IMR-90 (cell line): ENCODE data around the gene ALAS1. TPM values are rescaled to one million over a fixed set of nuclear protein-coding genes. Genes with fewer than 3 reads are reported as not detected.

Experiments used
- ATAC-seq: fragments of 200-7000 bp; cut with Tn5 transposase; 2 replicates; pipeline ENCODE4 v1.9.1; 2020; ENCODE audit warnings: low read depth, mild to moderate bottlenecking, moderate library complexity
- BruUV-seq: library from RNA; stranded (reverse); fragments of 400-500 nt; replicated peaks from 2 replicates; lab custom pipeline; 2021; lab: Mats Ljungman, UMichigan
- CTCF ChIA-PET: fragments of 300-600 bp; formaldehyde crosslinking; extraction: SDS; loops from one replicate; lab custom pipeline; 2021; ENCODE audit warnings: antibody characterized with exemption; lab: Yijun Ruan, JAX
- POLR2A ChIA-PET: fragments of 300-600 bp; sonication (Branson Sonifier 250); formaldehyde crosslinking; loops from one replicate; lab custom pipeline; 2022; ENCODE audit warnings: antibody characterized with exemption; ENCODE audit not compliant: unreplicated experiment; lab: Charles Lee
- DNase-seq: peaks from one replicate; pipeline ENCODE4 v3.0.0; 2013
- H2AFZ ChIP-seq: replicated peaks from 2 replicates; pipeline ENCODE3; 2013; ENCODE audit warnings: low read length, mild to moderate bottlenecking; ENCODE audit not compliant: poor library complexity
- H2AK5ac ChIP-seq: 2 replicates; pipeline ENCODE4 v1.6.1; 2013; ENCODE audit warnings: low read depth, low read length, inconsistent platforms
- H2AK9ac ChIP-seq: replicated peaks from 2 replicates; pipeline ENCODE3; 2013; ENCODE audit warnings: mild to moderate bottlenecking, low read depth, low read length, moderate library complexity; ENCODE audit not compliant: poor library complexity
- H2BK120ac ChIP-seq: 2 replicates; pipeline ENCODE4 v1.6.1; 2013; ENCODE audit warnings: low read depth, low read length, inconsistent platforms
- H2BK15ac ChIP-seq: 3 replicates; pipeline ENCODE4 v1.6.1; 2013; ENCODE audit warnings: low read depth, low read length, inconsistent platforms
- H2BK20ac ChIP-seq: 2 replicates; pipeline ENCODE4 v1.6.1; 2013; ENCODE audit warnings: low read depth, mild to moderate bottlenecking, inconsistent platforms, low read length, moderate library complexity
- H2BK5ac ChIP-seq: 2 replicates; pipeline ENCODE4 v1.6.1; 2013; ENCODE audit warnings: mild to moderate bottlenecking, low read depth, low read length, inconsistent platforms; ENCODE audit not compliant: poor library complexity, severe bottlenecking
- H3K14ac ChIP-seq: replicated peaks from 2 replicates; pipeline ENCODE4 v1.6.1; 2013; ENCODE audit warnings: low read depth, low read length, inconsistent platforms
- H3K18ac ChIP-seq: 2 replicates; pipeline ENCODE4 v1.6.1; 2013; ENCODE audit warnings: low read depth, low read length, control low read depth
- H3K23ac ChIP-seq: 2 replicates; pipeline ENCODE4 v1.6.1; 2013; ENCODE audit warnings: low read depth, low read length, inconsistent platforms
- H3K27ac ChIP-seq: 2 replicates; pipeline ENCODE4 v1.5.1; 2013; ENCODE audit warnings: mild to moderate bottlenecking, control low read depth, low read length; ENCODE audit not compliant: insufficient read depth
- H3K27me3 ChIP-seq: 2 replicates; pipeline ENCODE4 v1.6.1; 2013; ENCODE audit warnings: low read length; ENCODE audit not compliant: control insufficient read depth, insufficient read depth
- H3K36me3 ChIP-seq: 2 replicates; pipeline ENCODE4 v1.6.1; 2013; ENCODE audit warnings: low read length, mixed read lengths; ENCODE audit not compliant: control insufficient read depth, insufficient read depth
- H3K4ac ChIP-seq: 2 replicates; pipeline ENCODE4 v1.6.1; 2013; ENCODE audit warnings: low read depth, low read length, inconsistent platforms
- H3K4me1 ChIP-seq: 2 replicates; pipeline ENCODE4 v1.6.1; 2013; ENCODE audit warnings: low read length, mixed read lengths; ENCODE audit not compliant: control insufficient read depth, insufficient read depth
- H3K4me2 ChIP-seq: 2 replicates; pipeline ENCODE4 v1.6.1; 2013; ENCODE audit warnings: low read depth, mild to moderate bottlenecking, control low read depth, low read length, moderate library complexity
- H3K4me3 ChIP-seq: 2 replicates; pipeline ENCODE4 v1.5.1; 2013; ENCODE audit warnings: low read depth, mild to moderate bottlenecking, control low read depth, low read length, moderate library complexity; ENCODE audit not compliant: insufficient read depth
- H3K56ac ChIP-seq: 2 replicates; pipeline ENCODE4 v1.6.1; 2013; ENCODE audit warnings: low read length, inconsistent platforms; ENCODE audit not compliant: insufficient read depth; ENCODE audit errors: extremely low read depth
- H3K79me1 ChIP-seq, 2 experiments: 2 replicates each; pipeline ENCODE4 v1.6.1; 2013; ENCODE audit warnings: low read length in 2 of 2, inconsistent platforms in 1 of 2, low read depth in 1 of 2
- H3K9ac ChIP-seq: 2 replicates; pipeline ENCODE4 v1.6.1; 2013; ENCODE audit warnings: low read depth, low read length, control low read depth
- H3K9me1 ChIP-seq: 2 replicates; pipeline ENCODE4 v1.6.1; 2013; ENCODE audit warnings: low read length, inconsistent platforms; ENCODE audit not compliant: insufficient read depth
- H3K9me3 ChIP-seq: 2 replicates; pipeline ENCODE4 v1.6.1; 2013; ENCODE audit warnings: low read length; ENCODE audit not compliant: control insufficient read depth, insufficient read depth
- H4K20me1 ChIP-seq: 2 replicates; pipeline ENCODE4 v1.6.1; 2013; ENCODE audit warnings: low read length, inconsistent platforms; ENCODE audit not compliant: insufficient read depth
- H4K5ac ChIP-seq: 2 replicates; pipeline ENCODE4 v1.6.1; 2013; ENCODE audit warnings: mild to moderate bottlenecking, low read depth, low read length, control low read depth
- H4K8ac ChIP-seq, 2 experiments: 2 replicates each; pipeline ENCODE4 v1.6.1; 2013; ENCODE audit warnings: low read depth in 2 of 2, low read length in 2 of 2, control low read depth in 1 of 2, inconsistent platforms in 1 of 2
- H4K91ac ChIP-seq: 2 replicates; pipeline ENCODE4 v1.6.1; 2013; ENCODE audit warnings: low read depth, low read length, inconsistent platforms; ENCODE audit not compliant: insufficient read depth
- CEBPB ChIP-seq: IDR thresholded peaks from 2 replicates; pipeline ENCODE4 v1.6.1; 2012; ENCODE audit warnings: low read depth, low read length, improper control_type of control experiment
- CHD1 ChIP-seq: IDR thresholded peaks from 2 replicates; pipeline ENCODE4 v1.6.1; 2012; ENCODE audit warnings: low read depth, low read length, improper control_type of control experiment
- ELK1 ChIP-seq: fragments of 150-350 bp; IDR thresholded peaks from 2 replicates; pipeline ENCODE4 v1.6.1; 2016; ENCODE audit warnings: low read depth, mild to moderate bottlenecking, low read length, moderate library complexity, borderline replicate concordance
- MXI1 ChIP-seq: IDR thresholded peaks from 2 replicates; pipeline ENCODE4 v1.6.1; 2012; ENCODE audit warnings: low read depth, mild to moderate bottlenecking, low read length, moderate library complexity, borderline replicate concordance
- NFE2L2 ChIP-seq: fragments of 150-350 bp; IDR thresholded peaks from 2 replicates; pipeline ENCODE4 v1.6.1; 2016; ENCODE audit warnings: low read depth, mild to moderate bottlenecking, low read length
- POLR2A ChIP-seq: IDR thresholded peaks from 2 replicates; pipeline ENCODE4 v1.6.1; 2012; ENCODE audit warnings: mild to moderate bottlenecking, low read depth, low read length
- RCOR1 ChIP-seq: IDR thresholded peaks from 2 replicates; pipeline ENCODE4 v1.6.1; 2012; ENCODE audit warnings: mild to moderate bottlenecking, low read length, improper control_type of control experiment; ENCODE audit not compliant: insufficient replicate concordance
- RFX5 ChIP-seq: IDR thresholded peaks from 2 replicates; pipeline ENCODE4 v1.8.0; 2012; ENCODE audit warnings: low read depth, mild to moderate bottlenecking, low read length, moderate library complexity
- SMC3 ChIP-seq: fragments of 150-350 bp; IDR thresholded peaks from 2 replicates; pipeline ENCODE4 v1.6.1; 2016; ENCODE audit warnings: low read depth, mild to moderate bottlenecking, antibody characterized with exemption, low read length, moderate library complexity
- WGBS, 2 experiments: methylation state at CpG; one replicate each; pipeline versions ENCODE4 v1.1.5 to v1.1.7; 2013; ENCODE audit warnings: missing lambda C conversion rate in 2 of 2; ENCODE audit not compliant: insufficient read length in 1 of 2; ENCODE audit errors: extremely low coverage in 2 of 2; 5-methylcytosine and 5-hydroxymethylcytosine counted together
- dilution Hi-C: fragments of 300-500 bp; cut with HindIII; formaldehyde crosslinking; loops from one replicate; pipeline ENCODE4 v1.14.3; 2018; ENCODE audit warnings: low sequenced_read_pairs; ENCODE audit not compliant: unreplicated experiment
- in situ Hi-C: fragments of 300-500 bp; cut with MboI; formaldehyde crosslinking; loops from 3 replicates; pipeline ENCODE4 v1.14.3; 2019; ENCODE audit warnings: low sequenced_read_pairs, inconsistent platforms, mixed read lengths
- intact Hi-C: fragments of 100-400 bp; cut with micrococcal nuclease; formaldehyde crosslinking; loops from 2 replicates; pipeline ENCODE4 v1.10.0; 2022
- polyA plus RNA-seq, 3 experiments: library from polyadenylated mRNA; depleted of rRNA; stranded (reverse); fragments of >200 nt; gene quantifications; 2 replicates each; pipeline ENCODE4 v1.2.3, GENCODE V29; 2012; ENCODE audit warnings: low replicate concordance in 1 of 3
- total RNA-seq: library from RNA; depleted of rRNA; stranded (reverse); fragments of >200 nt; gene quantifications from 2 replicates; pipeline ENCODE4 v1.2.3, GENCODE V29; 2012

Gene ALAS1
- total and polyA plus RNA-seq, 2 of the 4 experiments (the other 2 are of a cell fraction), result 32.8 to 47.2 TPM

GRCh38 chr3:52249683-52250082 is 51.7 kb downstream of the ALAS1 start (continued):
- TF ChIP-seq ELK1, result no peak

- Histone ChIP-seq H2AK9ac (no peak overlapping the region), H4K91ac (no peak overlapping the region), H2AK5ac (no peak overlapping the region), H3K36me3 (peaks cover 45% of the 10 kb centered on the region), H3K9me1 (peaks cover 27% of the 10 kb centered on the region), H2AFZ (no peak overlapping the region), H3K14ac (no peak overlapping the region), H2BK120ac (no peak overlapping the region), H2BK20ac (no peak overlapping the region), H3K4ac (no peak overlapping the region), H3K4me3 (no peak overlapping the region), H3K9ac (no peak overlapping the region), H3K4me1 (peaks cover 13% of the 10 kb centered on the region), H3K23ac (no peak overlapping the region), H2BK5ac (no peak overlapping the region), H3K56ac (no peak overlapping the region), H4K5ac (no peak overlapping the region), H3K4me2 (no peak overlapping the region), H3K18ac (no peak overlapping the region), H4K8ac (no peak overlapping the region), H2BK15ac (no peak overlapping the region), H3K27ac (no peak overlapping the region), H3K9me3 (no peaks in the 10 kb centered on the region), H3K27me3 (no peaks in the 10 kb centered on the region), H3K79me1 (peaks cover 8 to 66% of the 10 kb centered on the region in 2 experiments; a peak in 3 of 4 replicates), H4K20me1 (peaks cover 27% of the 10 kb centered on the region)
- intact Hi-C loops, result no loop called here
- ChIA-PET CTCF (no interaction called here), POLR2A (no interaction called here)
- in situ Hi-C loops, result no loop called here
- WGBS, 2 experiments, result 100% methylated on average over 1 of the region's 1 CpG; no CpG with 5 or more reads in 1 of the 2 experiments
- TF ChIP-seq RFX5 (no peak), CHD1 (no peak), CEBPB (no peak), SMC3 (no peak), RCOR1 (no peak), POLR2A (no peak), MXI1 (no peak), NFE2L2 (no peak)
- no peak for DNase-seq
- dilution Hi-C loops, result no loop called here
- no peak for ATAC-seq
- BruUV-seq, result no TSS peak
These were observed 52.2 kb downstream of the ALAS1 start for GRCh38 chr3:52250122-52250521.
